Pancreas (tissue), 10 donors: ENCODE data around the gene GTPBP4. TPM values are rescaled to one million over a fixed set of nuclear protein-coding genes. Genes with fewer than 3 reads are reported as not detected.

Experiments
- ATAC-seq, 4 donors: fragments of 200-7000 bp; cut with Tn5 transposase; one replicate each; pipeline versions ENCODE4 v1.8.0 to v1.9.1; 2020; ENCODE audit warnings: mild to moderate bottlenecking in 4 of 4, moderate library complexity in 4 of 4
- DNase-seq, 6 donors: peaks; one replicate each; pipeline ENCODE4 v3.0.0-alpha.2; 2020
- FAIRE-seq: peaks from 2 replicates; lab custom pipeline; 2012; peaks lifted over from hg19 to GRCh38; lab: Jason Lieb, UNC
- H3K27ac ChIP-seq, 4 donors: fragments of 200-600 bp; sonication (generic); 1 replicate in 3 of 4; 2 replicates in 1 of 4; pipeline versions ENCODE4 v1.5.0 to v1.8.0; 2020
- H3K27me3 ChIP-seq, 4 donors: fragments of 200-600 bp; one replicate each; pipeline ENCODE4 v1.8.0; 2021
- H3K36me3 ChIP-seq, 3 donors: fragments of 200-600 bp; sonication (generic) in 1 of 3; one replicate each; pipeline versions ENCODE4 v1.5.0 to v1.8.0; 2020 to 2021
- H3K4me1 ChIP-seq, 3 donors: fragments of 200-600 bp; one replicate each; pipeline ENCODE4 v1.8.0; 2021
- H3K4me3 ChIP-seq, 4 donors: fragments of 200-600 bp; sonication (generic) in 2 of 4; one replicate each; pipeline versions ENCODE4 v1.5.0 to v1.8.0; 2020 to 2021
- H3K9me3 ChIP-seq, 4 donors: fragments of 200-600 bp; one replicate each; pipeline ENCODE4 v1.8.0; 2021
- CTCF ChIP-seq, 4 donors: fragments of 200-600 bp; sonication (generic) in 3 of 4; IDR thresholded peaks; one replicate each; pipeline versions ENCODE4 v1.5.0 to v1.8.0; 2021; ENCODE audit warnings: antibody characterized with exemption in 4 of 4
- WGBS, 2 donors: extraction: QIAGEN DNeasy Blood & Tissue Kit; methylation state at CpG; one replicate each; pipeline ENCODE4 v1.1.7; 2013; 5-methylcytosine and 5-hydroxymethylcytosine counted together
- intact Hi-C, 3 donors: fragments of 100-400 bp; cut with DNase I; formaldehyde crosslinking; loops; one replicate each; pipeline versions ENCODE4 v1.11.1 to v1.14.2; 2022
- polyA plus RNA-seq, 2 donors: library from polyadenylated mRNA; stranded (reverse); fragments of 200-250 nt; gene quantifications; one replicate each; pipeline ENCODE4 v1.2.3, GENCODE V29; 2013
- total RNA-seq, 6 donors: library from RNA; stranded (reverse); fragmentation: NEBNext Ultra II Directional in 4 of 6; extraction: Animal tissue kit (Norgen Biotek cat#: 25700) in 4 of 6; gene quantifications; one replicate each; pipeline versions ENCODE4 v1.2.1 to v1.2.4, GENCODE V29; 2021 to 2023
- donor health status: healthy with polysubstance abuse.
- donor health status: DM: no; HTN: no; CAD: no; lungs with moderate emphysema.
- donor health status: DM: no; HTN: no; CAD: no.
- donor health status: control.
- donor health status: control.
- donor health status: Bipolar disorder and iron deficiency.
- donor health status: DM: yes; HTN: yes; CAD: no.
- donor health status: DM: no; HTN: no; CAD: no.
- donor health status: DM: no; HTN: no; CAD: no.
- donor health status: DM: yes; HTN: yes; CAD: no.

The GTPBP4 gene
- total and polyA plus RNA-seq, 8 donors: 6.9 to 18.4 (median 15.8) TPM

- no peak for DNase-seq
- H3K4me1 ChIP-seq: no peaks in the 10 kb centered on the region
- FAIRE-seq: no peak
- H3K9me3 ChIP-seq: no peaks in the 10 kb centered on the region
- peaks cover 0 to 5% (median 0%) of the 10 kb centered on the region in 4 donors for H3K27me3 ChIP-seq
- H3K4me3 ChIP-seq: no peak overlapping the region
- intact Hi-C loops: no loop called here
- ATAC-seq: no peak
- H3K36me3 ChIP-seq: no peaks in the 10 kb centered on the region
- no peak for TF ChIP-seq CTCF (IDR thresholded peaks at IDR 0.05)
- WGBS, 2 donors: 90% methylated on average over 6 of the region's 6 CpGs
- H3K27ac ChIP-seq: no peak overlapping the region
Measured at GRCh38 chr10:945778-946177, 42.5 kb upstream of the GTPBP4 start.

- peaks cover 0 to 5% (median 0%) of the 10 kb centered on the region in 4 donors for H3K27me3 ChIP-seq
- H3K4me1 ChIP-seq: no peaks in the 10 kb centered on the region
- DNase-seq (no peak), FAIRE-seq (no peak), ATAC-seq (no peak)
- WGBS, 2 donors: 73 to 79% methylated on average over 9 of the region's 9 CpGs
- H3K27ac ChIP-seq: no peak overlapping the region
- no peak for TF ChIP-seq CTCF (IDR thresholded peaks at IDR 0.05)
- H3K4me3 ChIP-seq: no peak overlapping the region
- no peaks in the 10 kb centered on the region for H3K36me3 ChIP-seq
- H3K9me3 ChIP-seq: no peaks in the 10 kb centered on the region
- intact Hi-C loops: no loop called here
Measured at GRCh38 chr10:947051-947450, 41.2 kb upstream of the GTPBP4 start.

- FAIRE-seq (no peak), DNase-seq (no peak), ATAC-seq (no peak)
- TF ChIP-seq CTCF (IDR thresholded peaks at IDR 0.05): no peak
- no peak overlapping the region for H3K27ac ChIP-seq
- H3K9me3 ChIP-seq: no peaks in the 10 kb centered on the region
- H3K36me3 ChIP-seq: no peaks in the 10 kb centered on the region
- intact Hi-C loops: no loop called here
- 87 to 91% methylated on average over 10 of the region's 10 CpGs for WGBS, 2 donors
- H3K27me3 ChIP-seq: peaks cover 0 to 5% (median 0%) of the 10 kb centered on the region in 4 donors
- no peak overlapping the region for H3K4me3 ChIP-seq
- no peaks in the 10 kb centered on the region for H3K4me1 ChIP-seq
Measured at GRCh38 chr10:947881-948280, 40.4 kb upstream of the GTPBP4 start.

GRCh38 chr10:948347-948746, 39.9 kb upstream of the GTPBP4 start:
- DNase-seq: no peak
- H3K36me3 ChIP-seq: no peaks in the 10 kb centered on the region
- no peak overlapping the region for H3K27ac ChIP-seq
- WGBS, 2 donors: 90 to 93% methylated on average over 10 of the region's 10 CpGs
- intact Hi-C loops: no loop called here
- H3K9me3 ChIP-seq: no peaks in the 10 kb centered on the region
- H3K27me3 ChIP-seq: peaks cover 0 to 5% (median 0%) of the 10 kb centered on the region in 4 donors
- no peak for FAIRE-seq
- no peaks in the 10 kb centered on the region for H3K4me1 ChIP-seq
- no peak for TF ChIP-seq CTCF (IDR thresholded peaks at IDR 0.05)
- no peak for ATAC-seq
- H3K4me3 ChIP-seq: no peak overlapping the region

GRCh38 chr10:949446-949845, 38.8 kb upstream of the GTPBP4 start:
- Histone ChIP-seq H3K4me3 (no peak overlapping the region), H3K27me3 (peaks cover 0 to 5% (median 0%) of the 10 kb centered on the region in 4 donors), H3K27ac (no peak overlapping the region), H3K36me3 (no peaks in the 10 kb centered on the region), H3K4me1 (no peaks in the 10 kb centered on the region), H3K9me3 (no peaks in the 10 kb centered on the region)
- ATAC-seq: no peak
- no peak for FAIRE-seq
- WGBS, 2 donors: 72 to 79% methylated on average over 9 of the region's 9 CpGs
- no peak for DNase-seq
- intact Hi-C loops: no loop called here
- no peak for TF ChIP-seq CTCF (IDR thresholded peaks at IDR 0.05)
